ENCODE results near the gene PPM1N.

The PPM1N gene

GRCh38 chr19:45471111-45471930 lies 26.9 kb upstream of the PPM1N start:
- peak in 1 of 5 donors; percentile 46 for DNase-seq

- DNase-seq = peak in 1 of 5 donors; percentile 64
Observed at GRCh38 chr19:45471931-45472562, 26.2 kb upstream of the PPM1N start.

DNA sequence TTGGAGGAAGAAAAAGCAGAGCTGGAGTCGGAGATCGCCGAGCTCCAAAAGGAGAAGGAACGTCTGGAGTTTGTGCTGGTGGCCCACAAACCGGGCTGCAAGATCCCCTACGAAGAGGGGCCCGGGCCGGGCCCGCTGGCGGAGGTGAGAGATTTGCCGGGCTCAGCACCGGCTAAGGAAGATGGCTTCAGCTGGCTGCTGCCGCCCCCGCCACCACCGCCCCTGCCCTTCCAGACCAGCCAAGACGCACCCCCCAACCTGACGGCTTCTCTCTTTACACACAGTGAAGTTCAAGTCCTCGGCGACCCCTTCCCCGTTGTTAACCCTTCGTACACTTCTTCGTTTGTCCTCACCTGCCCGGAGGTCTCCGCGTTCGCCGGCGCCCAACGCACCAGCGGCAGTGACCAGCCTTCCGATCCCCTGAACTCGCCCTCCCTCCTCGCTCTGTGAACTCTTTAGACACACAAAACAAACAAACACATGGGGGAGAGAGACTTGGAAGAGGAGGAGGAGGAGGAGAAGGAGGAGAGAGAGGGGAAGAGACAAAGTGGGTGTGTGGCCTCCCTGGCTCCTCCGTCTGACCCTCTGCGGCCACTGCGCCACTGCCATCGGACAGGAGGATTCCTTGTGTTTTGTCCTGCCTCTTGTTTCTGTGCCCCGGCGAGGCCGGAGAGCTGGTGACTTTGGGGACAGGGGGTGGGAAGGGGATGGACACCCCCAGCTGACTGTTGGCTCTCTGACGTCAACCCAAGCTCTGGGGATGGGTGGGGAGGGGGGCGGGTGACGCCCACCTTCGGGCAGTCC lies 25.5 kb upstream of the PPM1N start:
- peak in 4 of 5 donors; percentile 57 to 76 (median 68) for DNase-seq

DNA sequence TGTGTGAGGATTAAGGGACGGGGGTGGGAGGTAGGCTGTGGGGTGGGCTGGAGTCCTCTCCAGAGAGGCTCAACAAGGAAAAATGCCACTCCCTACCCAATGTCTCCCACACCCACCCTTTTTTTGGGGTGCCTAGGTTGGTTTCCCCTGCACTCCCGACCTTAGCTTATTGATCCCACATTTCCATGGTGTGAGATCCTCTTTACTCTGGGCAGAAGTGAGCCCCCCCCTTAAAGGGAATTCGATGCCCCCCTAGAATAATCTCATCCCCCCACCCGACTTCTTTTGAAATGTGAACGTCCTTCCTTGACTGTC lies 24.9 kb upstream of the PPM1N start:
- DNase-seq = no peak

GRCh38 chr19:45473682-45474605 lies 24.3 kb upstream of the PPM1N start:
- peak in 4 of 5 donors; percentile 53 to 84 (median 70) for DNase-seq

GRCh38 chr19:45474606-45475521 lies 23.4 kb upstream of the PPM1N start:
- DNase-seq = peak in 2 of 5 donors; percentile 58 to 81

DNA sequence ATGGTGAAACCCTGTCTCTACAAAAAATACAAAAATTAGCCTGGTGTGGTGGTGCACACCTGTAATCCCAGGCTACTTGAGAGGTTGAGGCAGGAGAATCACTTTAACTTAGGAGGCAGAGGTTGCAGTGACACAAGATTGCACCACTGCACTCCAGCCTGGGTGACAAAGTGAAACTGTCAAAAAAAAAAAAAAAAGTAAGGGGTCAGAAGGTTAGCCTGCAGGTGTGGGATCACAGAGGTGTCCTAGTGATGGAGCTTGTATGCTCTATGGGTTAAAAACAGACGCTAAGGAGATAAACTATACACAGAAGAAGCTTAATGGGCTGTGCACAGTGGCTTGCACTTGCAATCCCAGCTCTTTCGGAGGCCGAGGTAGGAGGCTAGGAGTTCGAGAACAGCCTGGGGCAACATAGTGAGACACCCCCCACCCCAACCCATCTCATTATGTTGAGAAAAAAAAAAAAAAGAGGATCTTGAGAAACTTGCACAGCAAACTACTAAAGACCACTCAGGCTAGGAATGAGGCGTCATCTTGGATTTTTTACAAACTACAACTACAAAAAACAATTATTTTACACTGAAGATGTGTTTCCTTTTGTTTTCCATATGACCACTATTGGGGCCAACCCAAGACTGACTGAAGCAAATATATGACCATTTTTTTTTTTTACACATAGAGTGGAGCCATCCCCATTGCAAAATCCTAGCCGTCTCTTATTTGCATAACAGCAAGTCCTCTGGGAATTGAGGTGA lies 22.5 kb upstream of the PPM1N start:
- DNase-seq = no peak

DNA sequence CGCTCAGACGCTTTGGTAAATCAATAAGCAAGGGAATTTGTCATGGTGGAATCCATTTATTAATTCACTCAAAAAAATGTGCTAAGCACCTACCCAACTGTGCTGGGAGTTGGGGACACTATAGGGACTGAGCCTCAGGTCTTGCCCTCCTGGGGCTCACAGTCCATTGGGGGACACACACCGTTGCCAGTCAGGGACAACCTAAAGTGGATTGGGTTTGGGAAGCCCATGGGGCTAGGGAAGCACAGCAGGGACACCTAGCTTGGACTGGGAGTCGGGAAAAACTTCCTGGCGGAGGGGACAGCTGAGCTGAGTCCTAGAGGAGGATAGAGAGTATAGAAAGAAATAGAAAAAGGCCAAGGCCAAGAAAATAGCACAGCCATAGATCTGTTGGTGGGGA lies 21.9 kb upstream of the PPM1N start:
- no peak for DNase-seq

GRCh38 chr19:45477186-45477585 lies 21.1 kb upstream of the PPM1N start:
- DNase-seq = no peak

- DNase-seq = peak in 1 of 5 donors; percentile 36
Observed at GRCh38 chr19:45477713-45478453, 20.4 kb upstream of the PPM1N start.

DNA sequence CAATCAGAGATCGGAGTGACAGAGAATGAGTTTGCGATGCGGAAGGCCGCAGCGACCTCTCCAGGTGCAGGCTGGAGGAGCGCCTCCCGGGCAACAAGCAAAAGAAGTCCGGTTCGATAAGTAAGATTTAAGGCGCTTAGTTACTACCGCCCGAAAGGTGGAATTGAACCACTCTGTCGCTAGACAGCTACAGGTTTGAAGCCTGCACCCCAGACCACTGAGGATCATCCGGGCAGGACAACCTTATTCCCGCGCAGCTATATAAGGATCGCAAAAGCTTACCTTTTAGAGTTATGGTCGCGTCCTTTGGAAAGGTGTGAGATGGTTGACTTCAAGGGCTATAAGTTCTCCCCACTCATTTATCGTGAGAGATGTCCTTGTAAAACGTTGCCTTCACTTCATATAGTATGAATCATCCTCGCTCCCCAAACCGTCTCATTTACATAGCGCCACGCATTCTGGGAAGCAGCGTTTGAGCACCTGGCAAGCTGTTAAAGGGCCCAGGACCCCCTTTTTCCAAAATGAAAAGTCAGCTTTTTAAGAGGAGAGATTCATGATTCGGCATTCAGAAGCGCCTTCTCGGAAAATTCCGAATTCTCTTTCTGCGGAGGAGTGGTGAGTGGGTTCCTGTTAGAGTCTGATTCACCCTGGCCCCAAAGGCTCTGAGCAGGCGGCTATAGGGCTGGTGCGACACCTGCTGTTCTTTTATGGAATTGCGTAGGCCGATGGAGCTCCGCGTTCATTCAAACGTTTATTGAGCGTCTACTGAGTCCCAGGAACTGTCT lies 19.6 kb upstream of the PPM1N start:
- DNase-seq = peak; percentile 66 to 93 (median 83)

DNA sequence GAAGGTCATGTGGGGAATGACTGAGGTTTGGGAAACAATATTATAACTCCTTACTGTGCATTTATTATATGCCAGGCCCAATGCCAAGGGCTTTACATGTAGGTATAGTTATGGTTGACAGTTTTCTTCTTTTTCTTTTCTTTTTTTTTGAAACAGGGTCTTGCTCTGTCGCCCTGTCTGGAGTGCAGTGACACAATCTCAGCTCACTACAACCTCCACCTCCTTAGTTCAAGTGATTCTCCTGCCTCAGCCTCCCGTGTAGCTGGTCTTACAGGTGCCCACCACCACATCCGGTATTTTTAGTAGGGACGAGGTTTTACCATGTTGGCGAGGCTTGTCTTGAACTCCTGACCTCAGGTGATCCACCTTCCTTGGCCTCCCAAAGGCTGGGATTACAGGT lies 15.2 kb upstream of the PPM1N start:
- no peak for DNase-seq

GRCh38 chr19:45484273-45484945 lies 13.8 kb upstream of the PPM1N start:
- DNase-seq = no peak

DNA sequence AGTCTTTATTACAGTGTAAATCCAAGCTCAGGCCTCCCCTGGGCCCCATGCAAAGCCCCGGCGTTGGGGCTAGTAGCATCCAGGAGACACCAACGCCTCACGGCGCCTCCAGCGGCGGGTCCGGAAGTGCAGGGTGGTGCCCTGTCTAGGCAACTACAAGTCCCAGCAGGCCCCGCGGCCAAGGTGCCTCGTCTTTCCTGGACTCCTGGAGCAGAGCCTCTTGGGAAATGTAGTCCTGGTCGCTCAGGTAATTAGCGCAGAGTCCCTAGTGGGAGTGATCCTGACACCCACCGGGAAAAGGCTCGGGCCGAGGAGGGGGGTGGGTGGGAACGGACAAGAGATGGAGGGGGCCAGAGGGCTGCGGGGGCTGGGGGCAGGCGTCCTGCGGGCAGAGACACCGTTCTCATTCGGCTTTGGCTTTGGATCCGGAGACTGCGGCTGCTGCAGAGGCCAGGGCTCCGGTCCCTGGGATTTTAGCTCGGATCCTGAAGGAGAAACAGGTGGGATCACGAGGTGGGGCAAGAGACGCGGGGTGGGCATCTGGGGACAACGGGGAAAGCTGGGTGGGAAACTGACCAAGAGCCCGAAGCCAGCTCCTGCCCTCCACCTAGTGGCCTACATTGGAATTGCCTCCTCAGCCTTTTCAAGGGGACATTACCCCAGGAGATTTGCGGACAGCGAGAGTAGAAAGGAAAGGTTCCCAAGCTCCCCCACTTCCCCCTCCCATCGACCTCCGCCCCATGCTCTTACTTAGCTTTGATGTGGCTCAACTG lies 12.8 kb upstream of the PPM1N start:
- peak; percentile 91 to 99 (median 94) for DNase-seq

GRCh38 chr19:45488708-45489107 lies 9.5 kb upstream of the PPM1N start:
- DNase-seq = no peak

DNA sequence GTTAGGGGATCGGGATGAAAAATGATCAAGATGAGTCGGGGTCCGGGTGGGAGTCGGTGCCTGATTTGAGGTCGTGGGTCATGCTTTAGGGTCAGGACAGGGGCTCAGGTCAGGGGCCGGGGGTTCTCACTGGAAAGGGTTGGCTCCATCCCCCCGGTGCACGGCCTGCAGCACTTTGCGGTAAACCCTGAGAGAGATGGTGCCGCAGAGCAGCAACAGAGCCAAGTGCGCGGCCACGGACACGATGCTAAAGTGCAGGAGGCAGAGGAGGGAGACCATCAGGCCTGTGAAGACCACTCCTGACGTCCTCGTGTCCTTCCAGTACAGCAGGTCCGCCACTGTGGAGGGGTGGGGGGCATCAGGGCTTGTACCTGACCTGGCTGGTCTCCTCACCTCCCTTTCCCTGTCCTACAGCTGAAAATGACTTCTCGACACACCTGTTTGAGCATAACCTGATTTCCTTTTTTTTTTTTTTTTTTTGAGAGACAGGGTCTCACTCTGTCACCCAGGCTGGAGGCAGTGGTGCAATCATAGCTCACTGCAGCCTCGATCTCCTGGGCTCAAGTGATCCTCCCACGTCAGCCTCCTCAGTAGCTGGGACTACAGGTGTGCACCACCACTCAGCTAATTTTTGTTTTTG lies 8.9 kb upstream of the PPM1N start:
- no peak for DNase-seq

- no peak for DNase-seq
Observed at GRCh38 chr19:45492137-45492626, 6.1 kb upstream of the PPM1N start.
